ENCODE measurements around the gene NECTIN3.

- peak; percentile 26 to 57 for TF ChIP-seq CTCF (conservative IDR thresholded peaks at IDR 0.05 in 1 of 2, IDR thresholded peaks at IDR 0.05 in 1 of 2; ENCODE audit: extremely low read depth in 1 of 2, insufficient read depth in 1 of 2, low read depth in 1 of 2, low read length in 2 of 2)
- no peak for TF ChIP-seq EZH2 (IDR thresholded peaks at IDR 0.05; ENCODE audit: borderline replicate concordance, low read length)
Measured at GRCh38 chr3:111080413-111080812, 8.8 kb downstream of the NECTIN3 start.
